GM10266 (cell line): ENCODE data around the gene DNAH12.

Experiments used
- DNase-seq: peaks from one replicate; pipeline ENCODE4 v3.0.0; 2012; ENCODE audit errors: extremely low spot score
- CTCF ChIP-seq: IDR thresholded peaks from 2 replicates; pipeline ENCODE4 v1.5.1; 2012; ENCODE audit warnings: mild to moderate bottlenecking, low read depth; ENCODE audit not compliant: control insufficient read depth, insufficient read depth; ENCODE audit errors: missing control alignments

DNAH12 gene

GRCh38 chr3:57436195-57436761, 107.9 kb downstream of the DNAH12 start:
- TF ChIP-seq CTCF: no peak
- DNase-seq: no peak

GRCh38 chr3:57434041-57434440, 110.1 kb downstream of the DNAH12 start:
- no peak for DNase-seq
- TF ChIP-seq CTCF: no peak

GRCh38 chr3:57423335-57423734, 120.8 kb downstream of the DNAH12 start:
- TF ChIP-seq CTCF: no peak
- DNase-seq: no peak

GRCh38 chr3:57421336-57421735, 122.8 kb downstream of the DNAH12 start:
- TF ChIP-seq CTCF: no peak
- no peak for DNase-seq

GRCh38 chr3:57420001-57420400, 124.1 kb downstream of the DNAH12 start:
- DNase-seq: no peak
- no peak for TF ChIP-seq CTCF

GRCh38 chr3:57411715-57412114, 132.4 kb downstream of the DNAH12 start:
- no peak for TF ChIP-seq CTCF

GRCh38 chr3:57409471-57409870, 134.7 kb downstream of the DNAH12 start:
- TF ChIP-seq CTCF: no peak
- no peak for DNase-seq

More at GRCh38 chr3:57411715-57412114, 132.4 kb downstream of the DNAH12 start:
- no peak for DNase-seq
